Body of pancreas (tissue), 4 donors: ENCODE data around the gene ZNF738. TPM values are rescaled to one million over a fixed set of nuclear protein-coding genes. Genes with fewer than 3 reads are reported as not detected.

Source experiments
- ATAC-seq: fragments of 150-250 bp; one replicate; pipeline ENCODE4 v1.9.1; 2016
- DNase-seq, 4 donors: peaks; one replicate each; pipeline ENCODE4 v3.0.0-alpha.2; 2019
- H3K27ac ChIP-seq, 4 donors: fragments of 200-600 bp; sonication (generic); 1 replicate in 3 of 4; 2 replicates in 1 of 4; pipeline versions ENCODE4 v1.5.1 to v1.6.1; 2016 to 2019; ENCODE audit warnings: mild to moderate bottlenecking in 1 of 4, mixed read lengths in 1 of 4, moderate library complexity in 1 of 4
- H3K27me3 ChIP-seq, 2 donors: fragments of 200-600 bp; sonication (generic); one replicate each; pipeline ENCODE4 v1.6.0; 2016; ENCODE audit warnings: mild to moderate bottlenecking in 1 of 2
- H3K36me3 ChIP-seq, 2 donors: fragments of 200-600 bp; sonication (generic); replicated peaks in 1 of 2; 2 replicates each; pipeline ENCODE4 v1.5.1; 2016; ENCODE audit warnings: low read depth in 2 of 2; ENCODE audit not compliant: insufficient read depth in 1 of 2
- H3K4me1 ChIP-seq: fragments of 200-600 bp; sonication (generic); one replicate; pipeline ENCODE4 v1.6.0; 2016
- H3K4me3 ChIP-seq, 2 donors: fragments of 200-600 bp; sonication (generic); 1 replicate in 1 of 2; 2 replicates in 1 of 2; pipeline ENCODE4 v1.5.1; 2016 to 2019
- H3K9me3 ChIP-seq, 3 donors: fragments of 200-600 bp; sonication (generic); 1 replicate in 2 of 3; 2 replicates in 1 of 3; pipeline ENCODE4 v1.5.1; 2016
- CTCF ChIP-seq, 7 experiments: fragments of 450-650 bp in 4 of 7; fragments of 200-600 bp in 3 of 7; sonication (generic) in 3 of 7; IDR thresholded peaks; one replicate each; pipeline ENCODE4 v1.5.1; 2016 to 2019; ENCODE audit warnings: antibody characterized with exemption in 7 of 7
- POLR2A ChIP-seq, 3 donors: fragments of 450-650 bp; IDR thresholded peaks; one replicate each; pipeline ENCODE4 v1.6.1; 2016; ENCODE audit warnings: antibody characterized with exemption in 3 of 3, mild to moderate bottlenecking in 2 of 3
- WGBS, 2 donors: methylation state at CpG; one replicate each; pipeline ENCODE4 v1.1.5; 2017; 5-methylcytosine and 5-hydroxymethylcytosine counted together
- intact Hi-C: fragments of 100-400 bp; cut with DNase I; formaldehyde crosslinking; loops from one replicate; pipeline ENCODE4 v1.15.1; 2023
- total RNA-seq, 2 donors: library from RNA; depleted of rRNA; stranded (reverse); fragments of >200 nt; gene quantifications; one replicate each; pipeline ENCODE4 v1.1.0, GENCODE V29; 2016

The ZNF738 gene
- total RNA-seq, 2 donors from 2014 or later = 3.0 to 4.7 TPM

- Histone ChIP-seq H3K27ac (no peak overlapping the region), H3K4me1 (peaks cover 28% of the 10 kb centered on the region), H3K9me3 (no peaks in the 10 kb centered on the region), H3K27me3 (no peaks in the 10 kb centered on the region), H3K36me3 (no peaks in the 10 kb centered on the region), H3K4me3 (no peak overlapping the region)
- 87 to 95% methylated on average over 1 of the region's 1 CpG for WGBS, 2 donors
- ATAC-seq (no peak), DNase-seq (no peak)
- intact Hi-C loops = no loop called here
- no peak for TF ChIP-seq CTCF (IDR thresholded peaks at IDR 0.05)
- TF ChIP-seq POLR2A (IDR thresholded peaks at IDR 0.05) = no peak
Measured at GRCh38 chr19:21402303-21402985, 43.6 kb downstream of the ZNF738 start.

- Histone ChIP-seq H3K4me3 (no peak overlapping the region), H3K27me3 (no peaks in the 10 kb centered on the region), H3K4me1 (no peaks in the 10 kb centered on the region), H3K27ac (no peak overlapping the region), H3K9me3 (peaks cover 0 to 15% (median 0%) of the 10 kb centered on the region in 3 donors), H3K36me3 (peaks cover 6 to 14% of the 10 kb centered on the region in 2 donors)
- WGBS, 2 donors = 85 to 92% methylated on average over 1 of the region's 1 CpG
- DNase-seq = no peak
- TF ChIP-seq CTCF (IDR thresholded peaks at IDR 0.05) = no peak
- no peak for TF ChIP-seq POLR2A (IDR thresholded peaks at IDR 0.05)
- no peak for ATAC-seq
- intact Hi-C loops = no loop called here
Measured at GRCh38 chr19:21410166-21410565, 51.4 kb downstream of the ZNF738 start.

- H3K4me3 ChIP-seq = no peak overlapping the region
- no peaks in the 10 kb centered on the region for H3K36me3 ChIP-seq
- ATAC-seq (no peak), DNase-seq (no peak)
- H3K9me3 ChIP-seq = peaks cover 0 to 68% (median 2%) of the 10 kb centered on the region in 3 donors
- H3K27ac ChIP-seq = no peak overlapping the region
- TF ChIP-seq POLR2A (IDR thresholded peaks at IDR 0.05) = no peak
- no peak for TF ChIP-seq CTCF (IDR thresholded peaks at IDR 0.05)
- no peaks in the 10 kb centered on the region for H3K4me1 ChIP-seq
- no peaks in the 10 kb centered on the region for H3K27me3 ChIP-seq
- intact Hi-C loops = no loop called here
Measured at GRCh38 chr19:21422244-21422643, 63.4 kb downstream of the ZNF738 start.

GRCh38 chr19:21423057-21424041 lies 64.5 kb downstream of the ZNF738 start:
- no peak overlapping the region for H3K27ac ChIP-seq
- intact Hi-C loops = no loop called here
- no peak for DNase-seq
- H3K9me3 ChIP-seq = peaks cover 0 to 57% (median 2%) of the 10 kb centered on the region in 3 donors
- ATAC-seq = no peak
- TF ChIP-seq POLR2A (IDR thresholded peaks at IDR 0.05) (no peak), CTCF (IDR thresholded peaks at IDR 0.05) (no peak)
- WGBS, 2 donors = 94 to 97% methylated on average over 1 of the region's 1 CpG
- no peaks in the 10 kb centered on the region for H3K36me3 ChIP-seq
- H3K4me3 ChIP-seq = no peak overlapping the region
- no peaks in the 10 kb centered on the region for H3K4me1 ChIP-seq
- H3K27me3 ChIP-seq = no peaks in the 10 kb centered on the region

Other genes with a start within 250 kb of the ZNF738 start
- 1 to 10 TPM; 4.9 to 7.9 TPM for gene ZNF431, start 217.0 kb upstream of the ZNF738 start, total RNA-seq
- 10 to 100 TPM; 13.7 to 14.5 TPM for gene ZNF708, start 29.6 kb upstream of the ZNF738 start, total RNA-seq
- gene ZNF493, start 38.1 kb downstream of the ZNF738 start, total RNA-seq = 10 to 100 TPM; 36.6 to 50.1 TPM
- gene ZNF429, start 146.6 kb downstream of the ZNF738 start, total RNA-seq = 10 to 100 TPM; 21.5 to 55.7 TPM